ENCODE results near the gene CEBPG.

CEBPG gene

GRCh38 chr19:33382006-33382405 is 8.5 kb downstream of the CEBPG start:
- DNase-seq (ENCODE audit: low read depth), result no peak

DNA sequence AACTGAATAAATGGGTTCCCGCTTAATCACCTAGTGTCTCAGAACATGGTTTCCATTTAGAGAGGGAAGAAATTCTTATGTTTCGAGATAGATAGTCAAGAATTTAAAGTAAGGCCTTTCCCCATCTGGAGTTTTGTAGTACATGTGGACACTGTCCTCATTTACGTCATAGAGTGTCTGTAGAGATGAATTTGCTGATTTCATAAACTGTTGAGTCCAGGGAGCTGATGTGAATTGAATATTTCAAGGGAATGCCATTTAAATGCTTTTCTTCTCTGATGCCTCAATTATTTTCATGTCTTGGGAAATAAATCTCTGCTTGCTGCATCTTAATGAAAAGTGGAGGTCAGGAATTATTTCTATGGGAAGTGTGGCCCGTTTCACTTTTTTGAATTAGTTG is 9.5 kb downstream of the CEBPG start:
- DNase-seq (ENCODE audit: low read depth), result no peak

GRCh38 chr19:33383720-33384292 is 10.3 kb downstream of the CEBPG start:
- DNase-seq (ENCODE audit: low read depth), result no peak

DNA sequence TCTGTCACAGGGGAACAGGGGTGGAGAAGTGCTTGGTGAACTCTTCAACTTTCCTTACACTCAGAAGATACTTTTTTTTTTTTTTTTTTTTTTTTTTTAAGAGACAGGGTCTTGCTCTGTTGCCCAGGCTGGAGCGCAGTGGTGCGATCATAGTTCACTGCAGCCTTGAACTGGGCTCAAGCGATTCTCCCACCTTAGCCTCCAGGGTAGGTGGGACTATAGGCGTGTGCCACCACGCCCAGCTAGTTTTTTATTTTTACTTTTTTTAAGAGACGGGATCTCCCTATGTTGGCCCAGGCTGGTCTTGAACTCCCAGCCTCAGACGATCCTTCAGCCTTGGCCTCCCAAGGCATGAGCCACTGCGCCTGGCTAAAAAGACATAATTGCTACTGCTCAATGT is 11.5 kb downstream of the CEBPG start:
- DNase-seq (ENCODE audit: low read depth), result no peak

- DNase-seq (ENCODE audit: low read depth), result no peak
Observed at GRCh38 chr19:33385956-33386355, 12.4 kb downstream of the CEBPG start.

- DNase-seq (ENCODE audit: low read depth), result no peak
Observed at GRCh38 chr19:33386361-33386858, 12.9 kb downstream of the CEBPG start.

DNA sequence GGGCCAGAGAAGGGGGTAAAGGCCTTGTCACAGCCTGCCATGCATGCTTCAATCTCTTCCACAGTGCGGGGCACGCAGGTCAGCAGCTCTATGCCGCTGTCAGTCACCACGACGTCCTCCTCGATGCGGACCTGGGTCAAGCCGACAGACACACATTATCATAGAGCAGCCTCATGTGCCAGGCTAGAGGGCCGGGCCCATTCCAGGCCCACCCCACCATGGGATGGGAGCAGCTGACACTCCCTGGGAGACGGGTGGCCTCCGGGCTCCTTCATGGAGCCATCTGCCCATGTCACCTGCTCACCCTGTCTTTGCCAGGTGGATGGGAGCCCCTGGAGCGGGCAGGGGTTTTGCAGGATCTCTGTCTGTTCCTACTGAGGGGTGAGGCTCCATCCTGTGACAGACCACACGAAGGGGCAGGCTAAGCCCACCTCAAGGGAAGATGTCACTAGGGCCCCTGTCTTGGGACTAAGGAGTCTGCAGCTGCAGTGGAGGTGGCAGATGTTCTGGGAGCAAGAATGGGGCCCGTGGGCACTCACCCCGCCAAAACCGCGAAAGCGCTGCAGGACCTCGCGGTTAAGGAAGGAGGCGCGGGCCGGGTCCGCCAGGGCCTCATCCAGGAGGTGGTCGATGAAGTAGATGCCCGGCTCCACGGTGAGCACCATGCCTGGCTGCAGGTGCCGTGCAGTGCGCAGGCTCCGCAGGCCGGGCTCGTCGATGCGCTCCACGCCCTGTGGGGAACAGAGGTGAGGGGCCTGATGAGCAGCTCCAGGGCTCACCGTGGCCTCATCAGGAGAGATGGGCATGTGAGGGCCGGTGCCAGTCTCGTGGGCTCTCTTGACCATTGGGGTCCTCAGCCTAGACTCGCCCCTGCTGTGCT is 14.1 kb downstream of the CEBPG start:
- DNase-seq (ENCODE audit: low read depth), result no peak

DNA sequence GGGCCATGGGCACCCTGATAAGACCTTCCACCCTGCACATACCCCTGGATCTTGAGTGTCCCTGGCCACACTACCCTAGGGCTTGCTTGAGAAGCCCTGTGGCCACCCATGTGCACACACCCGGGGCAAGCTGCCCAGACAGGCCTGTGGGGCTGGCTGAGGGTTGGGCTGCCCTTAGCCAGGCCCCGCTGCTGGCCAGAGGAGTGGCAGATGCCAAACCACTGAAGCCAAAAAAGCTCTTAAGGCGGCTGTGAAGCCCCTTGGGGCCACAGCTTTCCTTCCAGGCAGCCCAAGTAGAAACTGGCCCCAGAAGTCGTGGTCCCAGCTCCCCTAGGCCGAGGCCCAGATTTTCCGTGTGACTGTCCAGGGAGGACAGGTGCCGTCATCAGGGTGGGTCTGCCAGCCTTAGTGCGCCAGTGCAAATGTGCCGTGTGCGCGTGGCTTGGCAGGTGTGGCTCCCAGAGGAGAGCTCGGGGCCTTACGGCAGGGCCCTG is 14.8 kb downstream of the CEBPG start:
- no peak for DNase-seq (ENCODE audit: low read depth)

DNA sequence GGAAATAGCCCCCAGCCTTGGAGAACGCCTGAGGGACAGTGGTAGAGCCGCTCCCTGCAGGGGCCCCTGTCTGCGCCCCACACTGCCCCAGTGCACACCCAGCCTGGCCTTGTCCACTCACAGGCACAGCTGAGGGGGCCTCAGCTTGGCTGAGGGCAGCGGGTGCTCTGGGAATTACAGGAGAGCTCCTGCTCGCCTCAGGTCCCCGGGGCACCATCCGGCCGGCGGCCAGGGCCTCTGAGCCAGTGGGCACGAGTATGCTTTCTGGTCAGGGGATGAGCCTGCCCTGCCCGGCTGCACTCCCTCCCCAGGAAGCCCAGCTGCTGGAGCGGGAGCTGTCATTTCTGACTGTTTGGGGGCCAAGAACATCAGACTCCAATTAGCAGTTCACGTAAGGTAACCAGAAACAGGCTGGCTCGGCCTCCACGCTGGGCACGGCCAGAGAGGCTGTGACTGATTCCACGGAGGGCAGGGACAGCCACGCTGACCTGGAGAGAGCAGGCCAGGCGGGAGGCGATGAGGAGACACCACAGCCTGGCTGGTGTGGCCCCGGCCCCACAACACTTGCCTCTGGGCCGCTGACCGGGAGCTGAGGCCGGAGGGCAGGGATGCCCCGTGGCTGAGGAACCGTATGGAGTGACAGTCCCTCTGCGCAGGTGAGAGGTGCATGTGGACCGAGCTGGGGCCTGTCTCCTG is 15.4 kb downstream of the CEBPG start:
- no peak for DNase-seq (ENCODE audit: low read depth)

DNA sequence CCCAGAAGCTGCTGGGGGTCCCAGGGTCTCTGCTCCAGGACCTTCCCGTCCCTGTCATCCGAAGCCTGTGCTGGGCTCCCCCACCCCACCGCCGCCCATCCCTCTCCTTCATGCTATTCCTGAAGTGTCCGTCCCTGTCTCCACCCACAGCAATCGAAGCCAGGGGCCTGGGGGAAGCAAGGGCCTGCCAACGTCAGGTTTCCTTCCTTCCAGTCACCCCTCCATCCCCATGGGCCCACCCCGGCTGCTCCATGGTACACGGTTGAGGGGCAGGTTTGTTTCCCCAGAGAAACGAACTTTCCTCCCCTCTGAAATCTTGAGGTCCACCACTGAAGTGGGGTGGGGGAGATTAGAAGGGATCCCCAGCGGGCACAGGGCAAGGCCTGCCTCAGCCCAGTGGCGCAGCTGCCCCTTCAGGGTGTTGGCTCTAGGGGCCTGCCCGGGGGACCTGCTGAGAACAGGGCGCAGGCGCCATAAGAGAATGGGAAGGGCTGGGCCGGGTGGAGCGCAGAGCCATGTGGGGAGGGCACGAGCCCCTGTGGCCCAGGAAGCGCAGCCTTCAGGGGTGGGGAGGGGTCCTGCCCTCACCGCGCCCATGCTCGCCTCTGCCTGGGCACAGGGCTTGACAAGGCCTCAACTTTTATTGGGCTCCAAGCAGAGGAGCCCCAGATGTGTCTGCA is 16.1 kb downstream of the CEBPG start:
- no peak for DNase-seq (ENCODE audit: low read depth)

- DNase-seq (ENCODE audit: low read depth), result no peak
Observed at GRCh38 chr19:33390101-33390907, 16.8 kb downstream of the CEBPG start.

GRCh38 chr19:33390908-33391630 is 17.6 kb downstream of the CEBPG start:
- DNase-seq (ENCODE audit: low read depth), result no peak

DNA sequence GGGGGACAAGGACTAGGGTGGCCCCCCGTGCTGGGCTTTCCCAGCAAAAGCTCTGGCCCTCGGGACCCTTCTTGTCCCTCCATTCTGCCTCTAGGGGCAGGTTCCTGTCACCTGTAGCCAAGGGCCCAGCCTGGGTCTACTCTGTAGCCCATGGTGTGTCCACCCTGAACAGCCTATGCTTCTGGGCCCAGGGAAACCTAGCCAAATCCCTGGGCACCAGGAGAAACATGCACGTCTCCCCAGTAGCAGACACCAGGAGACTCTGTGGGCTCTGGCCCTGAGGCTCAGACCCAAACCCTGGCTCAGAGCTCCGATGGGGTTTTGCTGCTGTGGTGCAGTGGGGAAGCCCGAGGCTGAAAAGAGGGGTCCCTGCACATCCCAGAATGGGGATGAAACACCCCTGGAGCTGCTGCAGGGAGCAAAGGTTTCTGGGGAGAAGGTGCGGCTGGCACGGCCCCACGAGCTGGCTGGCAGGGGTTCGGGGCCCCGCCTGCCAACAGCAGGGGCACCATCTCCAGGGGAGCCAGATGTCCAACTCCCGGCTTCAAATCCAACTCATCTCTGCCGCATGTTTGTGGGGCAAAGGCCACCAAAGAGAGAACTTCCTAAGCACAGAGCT is 18.2 kb downstream of the CEBPG start:
- DNase-seq (ENCODE audit: low read depth), result no peak

GRCh38 chr19:33392341-33393285 is 19.1 kb downstream of the CEBPG start:
- no peak for DNase-seq (ENCODE audit: low read depth)

- no peak for DNase-seq (ENCODE audit: low read depth)
Observed at GRCh38 chr19:33393286-33394005, 19.9 kb downstream of the CEBPG start.

GRCh38 chr19:33394006-33394722 is 20.7 kb downstream of the CEBPG start:
- DNase-seq (ENCODE audit: low read depth), result no peak

DNA sequence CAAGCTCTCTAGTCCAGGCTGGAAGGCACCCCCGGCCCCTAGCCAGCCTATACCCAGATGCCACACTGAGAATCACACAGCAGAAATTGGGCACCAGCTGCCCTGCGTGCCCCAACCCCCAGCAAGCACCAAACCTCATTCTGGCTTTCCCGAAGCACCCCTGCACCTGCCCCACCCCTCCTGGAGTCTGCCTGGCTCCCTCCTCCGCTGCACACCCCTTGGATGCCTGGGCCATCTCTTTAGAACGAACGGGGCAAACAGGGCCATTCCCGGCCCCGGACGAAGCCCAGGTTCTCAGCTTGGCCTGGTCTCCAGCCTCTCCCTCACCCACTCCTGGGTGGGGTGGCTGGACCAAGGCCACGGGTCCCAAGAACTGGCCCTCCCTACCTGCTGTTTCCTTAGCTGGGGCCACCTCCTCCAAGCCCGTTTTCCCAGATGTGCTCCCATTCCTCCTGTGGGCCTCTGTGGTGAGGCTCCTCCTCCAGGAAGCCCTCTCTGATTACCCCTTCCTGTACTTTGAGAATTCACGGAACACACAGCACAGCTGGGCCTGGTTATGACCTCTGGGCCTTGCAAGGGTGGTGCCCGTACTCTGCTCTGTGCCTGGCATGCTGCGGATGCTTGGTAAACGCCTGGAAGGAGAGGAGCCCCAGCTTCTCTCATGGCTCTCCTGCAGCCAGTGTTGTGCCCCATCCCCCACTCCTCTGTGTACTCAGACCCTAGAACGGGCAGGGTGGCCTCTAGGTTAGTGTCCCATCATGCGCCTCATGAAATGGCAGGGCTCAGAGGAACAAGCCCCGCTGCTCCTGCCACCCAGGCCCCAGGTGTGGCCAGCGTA is 21.4 kb downstream of the CEBPG start:
- DNase-seq (ENCODE audit: low read depth), result no peak
